Amniotic stem cell (primary cell): Measurements from ENCODE around the gene CLEC14A.

Experiments
- DNase-seq: peaks from one replicate; lab custom pipeline; 2025; lab: John Stamatoyannopoulos, UW

The CLEC14A gene

DNA sequence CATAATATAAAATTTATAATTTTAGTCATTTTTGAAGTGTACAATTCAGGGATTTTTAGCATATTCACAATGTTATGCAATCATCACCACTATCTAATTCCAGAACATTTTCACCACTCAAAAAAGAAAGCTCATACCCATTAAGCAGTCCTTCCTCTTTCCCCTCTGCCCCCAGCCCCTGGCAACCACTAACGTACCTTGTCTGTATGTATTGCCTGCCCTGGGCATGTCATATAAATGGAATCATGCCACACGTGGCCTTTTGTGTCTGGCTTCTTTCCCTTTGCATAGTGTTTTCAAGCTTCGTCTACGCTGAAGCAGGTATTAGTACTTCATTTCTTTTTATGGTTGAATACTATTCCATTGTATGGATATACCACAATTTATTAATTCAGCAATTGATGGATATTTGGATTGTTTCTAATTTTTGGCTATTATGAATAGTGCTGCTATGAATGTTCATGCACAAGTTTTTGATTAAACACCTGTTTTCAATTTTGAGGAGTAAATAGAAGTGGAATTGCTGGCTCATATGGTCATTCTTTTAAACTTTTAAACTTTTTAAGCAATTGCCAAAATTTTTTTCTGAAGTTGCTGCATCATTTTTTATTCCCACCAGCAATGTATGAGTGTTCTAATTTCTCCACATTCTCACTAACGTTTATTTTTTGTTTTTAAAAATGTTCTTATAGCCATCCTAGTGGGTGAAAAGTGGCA lies 49.8 kb downstream of the CLEC14A start:
- no peak for DNase-seq

DNA sequence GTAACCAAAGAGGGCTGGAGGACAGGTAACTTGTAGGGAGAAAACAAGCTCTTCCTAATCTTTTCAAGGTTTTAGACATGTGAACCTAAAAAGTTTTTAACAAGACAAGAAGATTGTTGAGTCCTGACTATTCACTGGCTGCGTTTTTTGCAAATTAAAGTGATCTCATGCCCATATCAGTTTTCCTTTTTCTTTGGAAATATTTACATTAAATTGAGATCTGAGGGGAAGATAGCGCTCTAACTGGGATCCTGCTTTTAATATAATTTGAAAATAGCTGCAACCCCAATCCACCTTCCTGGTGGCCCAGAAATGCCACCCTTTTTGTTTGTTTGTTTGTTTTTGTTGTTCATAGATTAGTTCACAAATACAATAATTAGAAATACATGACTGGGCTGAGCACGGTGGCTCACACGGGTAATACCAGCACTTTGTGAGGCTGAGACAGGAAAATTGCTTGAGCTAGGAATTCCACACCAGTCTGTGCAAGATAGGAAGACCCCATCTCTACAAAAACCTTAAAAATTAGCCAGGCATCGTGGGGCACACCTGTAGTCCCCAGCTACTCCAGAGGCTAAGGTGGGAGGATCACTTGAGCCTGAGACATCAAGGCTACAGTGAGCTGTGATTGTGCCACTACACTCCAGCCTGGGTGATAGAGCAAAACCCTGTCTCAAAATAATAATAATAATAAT lies 50.6 kb downstream of the CLEC14A start:
- no peak for DNase-seq

DNA sequence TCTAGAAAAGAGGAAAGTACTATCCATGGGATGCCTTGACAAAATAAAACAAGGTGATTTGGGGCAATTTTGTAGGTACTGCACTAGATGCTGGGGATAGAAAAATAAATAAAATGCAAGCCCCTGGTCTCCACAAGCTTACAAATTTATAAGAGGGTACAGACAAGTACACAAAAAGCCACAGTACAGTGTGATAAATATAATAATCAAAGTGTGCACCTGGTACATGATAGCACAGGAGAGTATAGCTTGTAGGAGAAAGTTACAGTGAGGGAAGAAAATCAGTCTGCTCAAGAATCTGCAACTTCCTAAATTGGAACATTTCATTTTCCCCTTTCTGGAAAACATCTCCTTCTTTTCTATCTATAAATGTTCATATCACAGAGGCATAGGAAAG lies 51.2 kb downstream of the CLEC14A start:
- no peak for DNase-seq
